SH-SY5Y (cell line): ENCODE data around the gene CRMP1.

Source experiments
- GATA2 ChIP-seq: IDR thresholded peaks from 2 replicates; pipeline ENCODE4 v1.6.1; 2011; ENCODE audit warnings: mild to moderate bottlenecking, low read depth, low read length
- GATA3 ChIP-seq: IDR thresholded peaks from 2 replicates; pipeline ENCODE4 v1.6.1; 2011; ENCODE audit warnings: low read depth, mild to moderate bottlenecking, low read length, moderate library complexity

GRCh38 chr4:5878359-5878758, 14.5 kb downstream of the CRMP1 start:
- TF ChIP-seq GATA2 (no peak), GATA3 (no peak)
